ENCODE data around the gene CEP63.
A peak's percentile ranks its signal among the peaks of the same experiment; 100 is the strongest.
"Not testable (repeated sequence)": the region's sequence is repeated elsewhere in the genome, so short reads cannot be mapped to it uniquely, and the experiment has no call there.

CEP63 gene

GRCh38 chr3:134569899-134570298, 84.0 kb downstream of the CEP63 start:
- not testable (repeated sequence) for DNase-seq (ENCODE audit: low read depth in 4 of 4, low spot score in 1 of 4)

- DNase-seq (ENCODE audit: low read depth in 4 of 4, low spot score in 1 of 4): no peak
Observed at GRCh38 chr3:134576426-134576825, 90.6 kb downstream of the CEP63 start.

GRCh38 chr3:134576831-134577230, 91.0 kb downstream of the CEP63 start:
- no peak for DNase-seq (ENCODE audit: low read depth in 4 of 4, low spot score in 1 of 4)

- DNase-seq (ENCODE audit: low read depth in 4 of 4, low spot score in 1 of 4): no peak
Observed at GRCh38 chr3:134579141-134579665, 93.3 kb downstream of the CEP63 start.

- no peak for DNase-seq (ENCODE audit: low read depth in 4 of 4, low spot score in 1 of 4)
Observed at GRCh38 chr3:134590766-134591165, 104.9 kb downstream of the CEP63 start.

GRCh38 chr3:134592806-134593205, 106.9 kb downstream of the CEP63 start:
- no peak for DNase-seq (ENCODE audit: low read depth in 4 of 4, low spot score in 1 of 4)

GRCh38 chr3:134594331-134594741, 108.5 kb downstream of the CEP63 start:
- no peak for DNase-seq (ENCODE audit: low read depth in 4 of 4, low spot score in 1 of 4)

- not testable (repeated sequence) for DNase-seq (ENCODE audit: low read depth in 4 of 4, low spot score in 1 of 4)
Observed at GRCh38 chr3:134594986-134595385, 109.1 kb downstream of the CEP63 start.

- no peak for DNase-seq (ENCODE audit: low read depth in 4 of 4, low spot score in 1 of 4)
Observed at GRCh38 chr3:134597390-134597970, 111.6 kb downstream of the CEP63 start.

GRCh38 chr3:134598763-134599545, 113.1 kb downstream of the CEP63 start:
- DNase-seq (ENCODE audit: low read depth in 4 of 4, low spot score in 1 of 4): no peak

- DNase-seq (ENCODE audit: low read depth in 4 of 4, low spot score in 1 of 4): no peak
Observed at GRCh38 chr3:134600206-134600605, 114.3 kb downstream of the CEP63 start.

GRCh38 chr3:134600685-134601463, 115.0 kb downstream of the CEP63 start:
- peak; percentile 29 to 50 (median 47) for DNase-seq (ENCODE audit: low read depth in 4 of 4, low spot score in 1 of 4)

GRCh38 chr3:134601539-134602439, 115.9 kb downstream of the CEP63 start:
- no peak for DNase-seq (ENCODE audit: low read depth in 4 of 4, low spot score in 1 of 4)

- DNase-seq (ENCODE audit: low read depth in 4 of 4, low spot score in 1 of 4): no peak
Observed at GRCh38 chr3:134602440-134602814, 116.6 kb downstream of the CEP63 start.

- DNase-seq (ENCODE audit: low read depth in 4 of 4, low spot score in 1 of 4): no peak
Observed at GRCh38 chr3:134603480-134603879, 117.6 kb downstream of the CEP63 start.

GRCh38 chr3:134603956-134604355, 118.1 kb downstream of the CEP63 start:
- no peak for DNase-seq (ENCODE audit: low read depth in 4 of 4, low spot score in 1 of 4)

- DNase-seq (ENCODE audit: low read depth in 4 of 4, low spot score in 1 of 4): no peak
Observed at GRCh38 chr3:134605556-134605955, 119.7 kb downstream of the CEP63 start.

- no peak for DNase-seq (ENCODE audit: low read depth in 4 of 4, low spot score in 1 of 4)
Observed at GRCh38 chr3:134606033-134607025, 120.5 kb downstream of the CEP63 start.

All from stimulated activated CD4-positive, alpha-beta T cell treated with anti-CD3 and anti-CD28 coated beads, Interleukin-1b, Interleukin-23, amount 100 ng/mL, for 24 hours (primary cell).